H9 (cell line): Measurements from ENCODE around the gene CXCL14. TPM values are rescaled to one million over a fixed set of nuclear protein-coding genes. Genes with fewer than 3 reads are reported as not detected.

Experiments used
- DNase-seq: peaks from one replicate; pipeline ENCODE4 v3.0.0-alpha.2; 2017
- H2AFZ ChIP-seq: one replicate; pipeline ENCODE4 v1.6.1; 2013; ENCODE audit warnings: mild to moderate bottlenecking, low read length, control low read depth, moderate library complexity
- H2AK5ac ChIP-seq: 2 replicates; pipeline ENCODE4 v1.6.1; 2013; ENCODE audit warnings: low read length, control low read depth, mixed read lengths; ENCODE audit not compliant: insufficient read length
- H2BK120ac ChIP-seq: one replicate; pipeline ENCODE4 v1.6.1; 2013; ENCODE audit warnings: low read depth, mild to moderate bottlenecking, low read length, control low read depth, inconsistent platforms; ENCODE audit not compliant: poor library complexity, severe bottlenecking
- H2BK12ac ChIP-seq: 2 replicates; pipeline ENCODE4 v1.6.1; 2013; ENCODE audit warnings: low read length, control low read depth, mixed read lengths, low read depth; ENCODE audit not compliant: insufficient read length
- H2BK15ac ChIP-seq: 2 replicates; pipeline ENCODE4 v1.6.1; 2013; ENCODE audit warnings: low read depth, low read length, control low read depth
- H2BK20ac ChIP-seq: one replicate; pipeline ENCODE4 v1.6.1; 2013; ENCODE audit warnings: low read depth, mild to moderate bottlenecking, low read length, control low read depth, inconsistent platforms; ENCODE audit not compliant: poor library complexity, severe bottlenecking
- H2BK5ac ChIP-seq: 2 replicates; pipeline ENCODE4 v1.6.1; 2013; ENCODE audit warnings: low read length, control low read depth, mixed read lengths; ENCODE audit not compliant: insufficient read length
- H3K14ac ChIP-seq: 2 replicates; pipeline ENCODE4 v1.6.1; 2013; ENCODE audit warnings: low read length, control low read depth; ENCODE audit not compliant: insufficient read depth
- H3K18ac ChIP-seq: 2 replicates; pipeline ENCODE4 v1.6.1; 2013; ENCODE audit warnings: low read depth, mild to moderate bottlenecking, mixed read lengths, low read length, control low read depth; ENCODE audit not compliant: insufficient read length
- H3K23ac ChIP-seq: 2 replicates; pipeline ENCODE4 v1.6.1; 2013; ENCODE audit warnings: low read length, control low read depth, mixed read lengths, low read depth; ENCODE audit not compliant: insufficient read length
- H3K23me2 ChIP-seq: 2 replicates; pipeline ENCODE4 v1.6.1; 2013; ENCODE audit warnings: low read depth, mild to moderate bottlenecking, mixed read lengths, low read length, control low read depth; ENCODE audit not compliant: insufficient read length, poor library complexity, severe bottlenecking
- H3K27ac ChIP-seq: 2 replicates; pipeline ENCODE4 v1.5.1; 2013; ENCODE audit warnings: low read length, control low read depth, mixed read lengths, low read depth; ENCODE audit not compliant: insufficient read length
- H3K27me3 ChIP-seq: 2 replicates; pipeline ENCODE4 v1.6.1; 2013; ENCODE audit warnings: low read length, control low read depth, inconsistent platforms; ENCODE audit not compliant: insufficient read depth
- H3K4ac ChIP-seq: 2 replicates; pipeline ENCODE4 v1.6.1; 2013; ENCODE audit warnings: low read depth, mild to moderate bottlenecking, control low read depth, inconsistent platforms, low read length, moderate library complexity
- H3K4me1 ChIP-seq: 2 replicates; pipeline ENCODE4 v1.6.1; 2013; ENCODE audit warnings: low read length, control low read depth, inconsistent platforms; ENCODE audit not compliant: insufficient read depth
- H3K4me2 ChIP-seq: 2 replicates; pipeline ENCODE4 v1.6.1; 2013; ENCODE audit warnings: low read length, control low read depth, mixed read lengths; ENCODE audit not compliant: insufficient read length, insufficient read depth
- H3K56ac ChIP-seq: 2 replicates; pipeline ENCODE4 v1.6.1; 2013; ENCODE audit warnings: low read depth, mild to moderate bottlenecking, mixed read lengths, low read length, control low read depth; ENCODE audit not compliant: insufficient read length
- H3K79me1 ChIP-seq: 2 replicates; pipeline ENCODE4 v1.6.1; 2013; ENCODE audit warnings: low read depth, mild to moderate bottlenecking, moderate library complexity, low read length, control low read depth, inconsistent platforms; ENCODE audit not compliant: insufficient read depth, poor library complexity, severe bottlenecking
- H3K79me2 ChIP-seq: 2 replicates; pipeline ENCODE4 v1.6.1; 2013; ENCODE audit warnings: low read length, control low read depth, inconsistent platforms; ENCODE audit not compliant: insufficient read depth
- H3K9ac ChIP-seq: 2 replicates; pipeline ENCODE4 v1.6.1; 2013; ENCODE audit warnings: low read length, control low read depth, mixed read lengths; ENCODE audit not compliant: insufficient read length; ENCODE audit errors: extremely low read depth
- H3K9me3 ChIP-seq: one replicate; pipeline ENCODE4 v1.6.1; 2013; ENCODE audit warnings: low read depth, low read length, inconsistent platforms; ENCODE audit not compliant: control insufficient read depth
- H3T11ph ChIP-seq: one replicate; pipeline ENCODE4 v1.6.1; 2013; ENCODE audit warnings: mild to moderate bottlenecking, low read length, control low read depth, inconsistent platforms
- H4K20me1 ChIP-seq: one replicate; pipeline ENCODE4 v1.6.1; 2013; ENCODE audit not compliant: control insufficient read depth, insufficient read length, insufficient read depth
- H4K5ac ChIP-seq: 2 replicates; pipeline ENCODE4 v1.6.1; 2013; ENCODE audit warnings: low read depth, mild to moderate bottlenecking, mixed read lengths, low read length, control low read depth; ENCODE audit not compliant: insufficient read length
- H4K8ac ChIP-seq: replicated peaks from 2 replicates; pipeline ENCODE4 v1.6.1; 2013; ENCODE audit warnings: low read length, control low read depth, mixed read lengths, low read depth; ENCODE audit not compliant: insufficient read length
- H4K91ac ChIP-seq: 2 replicates; pipeline ENCODE4 v1.6.1; 2013; ENCODE audit warnings: low read depth, mild to moderate bottlenecking, moderate library complexity, mixed read lengths, low read length, control low read depth; ENCODE audit not compliant: insufficient read length
- H3K27ac Mint-ChIP-seq, 3 experiments: 2 replicates in 2 of 3; 3 replicates in 1 of 3; pipeline ENCODE4 v1.8.0; 2020 to 2021; ENCODE audit warnings: mixed read lengths in 3 of 3, mild to moderate bottlenecking in 1 of 3, moderate library complexity in 1 of 3
- H3K27me3 Mint-ChIP-seq: 2 replicates; pipeline ENCODE4 v1.8.0; 2021; ENCODE audit warnings: low read depth, mild to moderate bottlenecking, moderate library complexity, mixed read lengths
- H3K36me3 Mint-ChIP-seq, 3 experiments: 2 replicates in 2 of 3; 3 replicates in 1 of 3; pipeline ENCODE4 v1.8.0; 2020 to 2021; ENCODE audit warnings: low read depth in 3 of 3, mixed read lengths in 3 of 3; ENCODE audit not compliant: insufficient read depth in 1 of 3
- H3K4me1 Mint-ChIP-seq, 2 experiments: 2 replicates each; pipeline ENCODE4 v1.8.0; 2020; ENCODE audit warnings: mixed read lengths in 2 of 2
- H3K4me3 Mint-ChIP-seq, 2 experiments: 2 replicates in 1 of 2; 3 replicates in 1 of 2; pipeline ENCODE4 v1.8.0; 2020 to 2021; ENCODE audit warnings: mild to moderate bottlenecking in 2 of 2, mixed read lengths in 2 of 2, moderate library complexity in 1 of 2
- H3K9me3 Mint-ChIP-seq, 2 experiments: 2 replicates in 1 of 2; 3 replicates in 1 of 2; pipeline ENCODE4 v1.8.0; 2020; ENCODE audit warnings: mild to moderate bottlenecking in 2 of 2, mixed read lengths in 2 of 2, moderate library complexity in 1 of 2
- CTCF ChIP-seq: fragments of 200-600 bp; sonication (generic); conservative IDR thresholded peaks from 3 replicates; pipeline ENCODE4 v1.8.0; 2021; ENCODE audit warnings: antibody characterized with exemption, mild to moderate bottlenecking
- WGBS: extraction: QIAGEN DNeasy Blood & Tissue Kit; methylation state at CpG from one replicate; pipeline ENCODE4 v1.1.7; 2013; ENCODE audit warnings: missing lambda C conversion rate, low lambda C conversion rate, mixed read lengths; ENCODE audit not compliant: insufficient read length; ENCODE audit errors: extremely low coverage; 5-methylcytosine and 5-hydroxymethylcytosine counted together
- total RNA-seq: library from RNA; stranded (reverse); gene quantifications from 2 replicates; pipeline ENCODE4 v1.2.1, GENCODE V29; 2021

The CXCL14 gene
- total RNA-seq, 1 experiment from 2014 or later, result 1.1 TPM

GRCh38 chr5:135596157-135596763, 17.5 kb upstream of the CXCL14 start:
- peaks cover 21% of the 10 kb centered on the region for H3K27me3 Mint-ChIP-seq
- Histone ChIP-seq H4K20me1 (no peaks in the 10 kb centered on the region), H3K4ac (no peak overlapping the region), H4K8ac (no peak overlapping the region), H3K56ac (no peak overlapping the region), H3K14ac (no peak overlapping the region), H2BK120ac (no peak overlapping the region), H4K91ac (no peak overlapping the region), H2AFZ (no peak overlapping the region), H3K4me2 (no peak overlapping the region), H3K27me3 (no peaks in the 10 kb centered on the region), H3K79me1 (no peaks in the 10 kb centered on the region), H3K23ac (no peak overlapping the region), H3K27ac (no peak overlapping the region), H3K9me3 (no peaks in the 10 kb centered on the region), H4K5ac (no peak overlapping the region), H2AK5ac (no peak overlapping the region), H2BK15ac (no peak overlapping the region), H3K79me2 (no peaks in the 10 kb centered on the region), H3T11ph (no peak overlapping the region), H3K4me1 (no peaks in the 10 kb centered on the region), H2BK20ac (no peak overlapping the region), H2BK5ac (no peak overlapping the region), H3K18ac (no peak overlapping the region), H3K9ac (no peak overlapping the region), H3K23me2 (no peaks in the 10 kb centered on the region), H2BK12ac (no peak overlapping the region)
- no peaks in the 10 kb centered on the region for H3K4me1 Mint-ChIP-seq
- no peaks in the 10 kb centered on the region for H3K9me3 Mint-ChIP-seq
- no peak overlapping the region for H3K4me3 Mint-ChIP-seq
- no CpG with 5 or more reads among the region's 5 CpGs for WGBS
- DNase-seq, result no peak
- no peaks in the 10 kb centered on the region for H3K36me3 Mint-ChIP-seq
- no peak for TF ChIP-seq CTCF
- H3K27ac Mint-ChIP-seq, result no peak overlapping the region
